Stimulated activated naive CD8-positive, alpha-beta T cell treated with anti-CD3 and anti-CD28 coated beads, Interleukin-15, Interleukin-2, amounts not matched to agents 100 U/mL and 50 U/mL, for 24 hours (primary cell): Measurements from ENCODE around the gene RFX4.
"Not testable (repeated sequence)": the region's sequence is repeated elsewhere in the genome, so short reads cannot be mapped to it uniquely, and the experiment has no call there.

ENCODE experiments used
- ATAC-seq: fragments of 150-1000 bp; cut with Tn5 transposase; one replicate; pipeline ENCODE4 v1.10.0; 2021
- DNase-seq: peaks from one replicate; pipeline ENCODE4 v3.0.0; 2021

Gene RFX4

GRCh38 chr12:106692896-106693820 lies 110.4 kb downstream of the RFX4 start:
- DNase-seq: no peak
- no peak for ATAC-seq

- ATAC-seq: no peak
- no peak for DNase-seq
These were observed 113.3 kb downstream of the RFX4 start for GRCh38 chr12:106696071-106696470.

GRCh38 chr12:106696681-106697417 lies 114.0 kb downstream of the RFX4 start:
- ATAC-seq: no peak

GRCh38 chr12:106704081-106704480 lies 121.3 kb downstream of the RFX4 start:
- ATAC-seq (no peak), DNase-seq (no peak)

More at GRCh38 chr12:106696681-106697417, 114.0 kb downstream of the RFX4 start:
- no peak for DNase-seq

- DNase-seq (no peak), ATAC-seq (no peak)
These were observed 123.2 kb downstream of the RFX4 start for GRCh38 chr12:106705971-106706370.

GRCh38 chr12:106709068-106709511 lies 126.3 kb downstream of the RFX4 start:
- no peak for DNase-seq
- no peak for ATAC-seq

- ATAC-seq: no peak
- DNase-seq: no peak
These were observed 127.5 kb downstream of the RFX4 start for GRCh38 chr12:106710143-106710893.

- DNase-seq (no peak), ATAC-seq (no peak)
These were observed 128.5 kb downstream of the RFX4 start for GRCh38 chr12:106711316-106711715.

- ATAC-seq: no peak
- DNase-seq: no peak
These were observed 130.0 kb downstream of the RFX4 start for GRCh38 chr12:106712768-106713167.

- DNase-seq (no peak), ATAC-seq (no peak)
These were observed 132.1 kb downstream of the RFX4 start for GRCh38 chr12:106714926-106715325.

- ATAC-seq (no peak), DNase-seq (no peak)
These were observed 132.8 kb downstream of the RFX4 start for GRCh38 chr12:106715582-106715981.

GRCh38 chr12:106717673-106718072 lies 134.9 kb downstream of the RFX4 start:
- ATAC-seq (no peak), DNase-seq (no peak)

GRCh38 chr12:106719879-106720278 lies 137.1 kb downstream of the RFX4 start:
- ATAC-seq: no peak
- DNase-seq: no peak

GRCh38 chr12:106720696-106721095 lies 137.9 kb downstream of the RFX4 start:
- no peak for ATAC-seq
- no peak for DNase-seq

- ATAC-seq (no peak), DNase-seq (no peak)
These were observed 139.1 kb downstream of the RFX4 start for GRCh38 chr12:106721915-106722314.

GRCh38 chr12:106722837-106723236 lies 140.0 kb downstream of the RFX4 start:
- DNase-seq (no peak), ATAC-seq (no peak)

GRCh38 chr12:106723416-106723815 lies 140.6 kb downstream of the RFX4 start:
- DNase-seq (no peak), ATAC-seq (no peak)

- DNase-seq: no peak
- no peak for ATAC-seq
These were observed 141.3 kb downstream of the RFX4 start for GRCh38 chr12:106724116-106724515.

GRCh38 chr12:106724934-106725333 lies 142.1 kb downstream of the RFX4 start:
- ATAC-seq (no peak), DNase-seq (no peak)

GRCh38 chr12:106726603-106727202 lies 143.9 kb downstream of the RFX4 start:
- not testable (repeated sequence) for ATAC-seq
- DNase-seq: peak; percentile 31

GRCh38 chr12:106729611-106730010 lies 146.8 kb downstream of the RFX4 start:
- no peak for ATAC-seq
- no peak for DNase-seq

- DNase-seq (no peak), ATAC-seq (no peak)
These were observed 150.1 kb downstream of the RFX4 start for GRCh38 chr12:106732890-106733289.
